Thyroid gland (tissue), 4 donors: Measurements from ENCODE around the gene EML4.

ENCODE experiments used
- POLR2A ChIP-seq, 2 donors: fragments of 450-650 bp; IDR thresholded peaks; one replicate each; pipeline ENCODE4 v1.6.1; 2017; ENCODE audit warnings: antibody characterized with exemption in 2 of 2, mild to moderate bottlenecking in 2 of 2, moderate library complexity in 1 of 2
- TF ChIP-seq, protein P1 (sequence below), 6 experiments: fragments of 200-600 bp in 3 of 6; fragments of 450-650 bp in 3 of 6; sonication (generic) in 3 of 6; IDR thresholded peaks; one replicate each; pipeline ENCODE4 v1.5.1; 2016 to 2019; ENCODE audit warnings: antibody characterized with exemption in 6 of 6, mild to moderate bottlenecking in 2 of 6, inconsistent platforms in 1 of 6, moderate library complexity in 1 of 6

DNA sequence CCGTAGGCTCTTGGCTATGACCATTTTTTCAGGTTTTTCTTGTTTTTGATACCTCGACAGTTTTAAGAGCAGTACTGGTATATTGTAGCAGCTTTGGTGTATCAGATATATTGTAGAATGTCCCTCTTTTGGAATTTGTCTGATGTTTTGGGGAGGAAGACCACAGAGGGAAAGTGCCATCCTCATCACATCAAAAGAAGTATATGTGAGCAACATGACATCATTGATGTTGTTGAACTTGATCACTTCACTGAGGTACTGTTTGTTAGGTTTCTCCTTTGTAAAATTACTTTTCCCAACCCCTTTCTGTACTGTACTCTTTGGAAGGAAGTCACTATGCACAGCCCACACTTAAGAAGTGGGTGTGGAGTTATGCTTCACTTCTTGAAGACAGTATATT, 41.0 kb downstream of the EML4 start:
- no peak for TF ChIP-seq POLR2A (IDR thresholded peaks at IDR 0.05)
- TF ChIP-seq, protein P1, sequence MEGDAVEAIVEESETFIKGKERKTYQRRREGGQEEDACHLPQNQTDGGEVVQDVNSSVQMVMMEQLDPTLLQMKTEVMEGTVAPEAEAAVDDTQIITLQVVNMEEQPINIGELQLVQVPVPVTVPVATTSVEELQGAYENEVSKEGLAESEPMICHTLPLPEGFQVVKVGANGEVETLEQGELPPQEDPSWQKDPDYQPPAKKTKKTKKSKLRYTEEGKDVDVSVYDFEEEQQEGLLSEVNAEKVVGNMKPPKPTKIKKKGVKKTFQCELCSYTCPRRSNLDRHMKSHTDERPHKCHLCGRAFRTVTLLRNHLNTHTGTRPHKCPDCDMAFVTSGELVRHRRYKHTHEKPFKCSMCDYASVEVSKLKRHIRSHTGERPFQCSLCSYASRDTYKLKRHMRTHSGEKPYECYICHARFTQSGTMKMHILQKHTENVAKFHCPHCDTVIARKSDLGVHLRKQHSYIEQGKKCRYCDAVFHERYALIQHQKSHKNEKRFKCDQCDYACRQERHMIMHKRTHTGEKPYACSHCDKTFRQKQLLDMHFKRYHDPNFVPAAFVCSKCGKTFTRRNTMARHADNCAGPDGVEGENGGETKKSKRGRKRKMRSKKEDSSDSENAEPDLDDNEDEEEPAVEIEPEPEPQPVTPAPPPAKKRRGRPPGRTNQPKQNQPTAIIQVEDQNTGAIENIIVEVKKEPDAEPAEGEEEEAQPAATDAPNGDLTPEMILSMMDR (IDR thresholded peaks at IDR 0.05): no peak
